A673 (cell line): ENCODE results near the gene ZNF85. TPM values are rescaled to one million over a fixed set of nuclear protein-coding genes. Genes with fewer than 3 reads are reported as not detected.
A peak's percentile ranks its signal among the peaks of the same experiment; 100 is the strongest.
"Not testable (repeated sequence)": the region's sequence is repeated elsewhere in the genome, so short reads cannot be mapped to it uniquely, and the experiment has no call there.

Source experiments
- BruUV-seq: library from RNA; stranded (reverse); fragments of 400-500 nt; replicated peaks from 2 replicates; lab custom pipeline; 2021; lab: Mats Ljungman, UMichigan
- CTCF ChIA-PET: fragments of 300-600 bp; sonication (Branson Sonifier 250); formaldehyde crosslinking; loops from one replicate; lab custom pipeline; 2022; ENCODE audit warnings: antibody characterized with exemption; lab: Charles Lee
- POLR2A ChIA-PET: fragments of 300-600 bp; sonication (Branson Sonifier 250); formaldehyde crosslinking; loops from one replicate; lab custom pipeline; 2022; ENCODE audit warnings: antibody characterized with exemption; ENCODE audit not compliant: low non-redundant PET; lab: Charles Lee
- DNase-seq: peaks from one replicate; pipeline ENCODE4 v3.0.0-alpha.2; 2015; ENCODE audit warnings: low spot score
- H3K27ac ChIP-seq: fragments of 200-600 bp; sonication (generic); 2 replicates; pipeline ENCODE4 v1.5.1; 2016; ENCODE audit warnings: mixed run types, low read depth, mild to moderate bottlenecking, mixed read lengths, antibody characterized with exemption, low read length; ENCODE audit not compliant: poor library complexity, severe bottlenecking
- H3K27me3 ChIP-seq: fragments of 200-600 bp; sonication (generic); replicated peaks from 2 replicates; pipeline ENCODE4 v1.6.1; 2017; ENCODE audit warnings: mixed run types, low read depth, mild to moderate bottlenecking, mixed read lengths, antibody characterized with exemption, low read length; ENCODE audit not compliant: insufficient read depth, poor library complexity
- H3K36me3 ChIP-seq: fragments of 200-600 bp; sonication (generic); 2 replicates; pipeline ENCODE4 v1.6.1; 2016; ENCODE audit warnings: mixed run types, mild to moderate bottlenecking, mixed read lengths, antibody characterized with exemption, low read length; ENCODE audit not compliant: insufficient read depth, poor library complexity, severe bottlenecking
- H3K4me1 ChIP-seq: fragments of 200-600 bp; sonication (generic); 2 replicates; pipeline ENCODE4 v1.6.1; 2017; ENCODE audit warnings: mixed run types, mild to moderate bottlenecking, mixed read lengths, antibody characterized with exemption, low read length; ENCODE audit not compliant: insufficient read depth, poor library complexity, severe bottlenecking
- H3K4me3 ChIP-seq: fragments of 200-600 bp; sonication (generic); 2 replicates; pipeline ENCODE4 v1.5.1; 2016; ENCODE audit warnings: low read depth, mixed run types, mild to moderate bottlenecking, mixed read lengths, low read length; ENCODE audit not compliant: poor library complexity, severe bottlenecking
- H3K9me3 ChIP-seq: fragments of 200-600 bp; sonication (generic); 2 replicates; pipeline ENCODE4 v1.6.1; 2016; ENCODE audit warnings: mixed run types, low read depth, mild to moderate bottlenecking, mixed read lengths, antibody characterized with exemption, low read length; ENCODE audit not compliant: poor library complexity, severe bottlenecking
- CTCF ChIP-seq: fragments of 300-800, 200-600 bp; sonication (generic); conservative IDR thresholded peaks from 2 replicates; pipeline ENCODE4 v1.5.1; 2017; ENCODE audit warnings: low read depth, mild to moderate bottlenecking, antibody characterized with exemption, low read length, moderate library complexity, mixed read lengths
- EZH2 ChIP-seq: fragments of 200-600 bp; sonication (generic); IDR thresholded peaks from 2 replicates; pipeline ENCODE4 v1.6.1; 2017; ENCODE audit warnings: borderline replicate concordance, low read depth, mild to moderate bottlenecking, mixed read lengths, antibody characterized with exemption, low read length; ENCODE audit not compliant: poor library complexity, severe bottlenecking
- intact Hi-C: fragments of 100-400 bp; cut with micrococcal nuclease; formaldehyde crosslinking; loops from one replicate; pipeline ENCODE4 v1.10.0; 2022; ENCODE audit not compliant: unreplicated experiment
- total RNA-seq: library from RNA; stranded (reverse); gene quantifications from 2 replicates; pipeline ENCODE4 v1.2.3, GENCODE V29; 2021

Gene ZNF85
- total RNA-seq, 1 experiment from 2014 or later, result 1.9 TPM

GRCh38 chr19:20969898-20970297 lies 46.8 kb downstream of the ZNF85 start:
- Histone ChIP-seq H3K9me3 (peaks cover 32% of the 10 kb centered on the region), H3K4me1 (no peaks in the 10 kb centered on the region), H3K4me3 (no peak overlapping the region), H3K27ac (no peak overlapping the region), H3K27me3 (no peaks in the 10 kb centered on the region), H3K36me3 (no peaks in the 10 kb centered on the region)
- no TSS peak for BruUV-seq
- ChIA-PET CTCF (no interaction called here), POLR2A (no interaction called here)
- intact Hi-C loops, result no loop called here
- TF ChIP-seq EZH2 (no peak), CTCF (no peak)
- DNase-seq, result no peak

GRCh38 chr19:20992788-20993187 lies 69.7 kb downstream of the ZNF85 start:
- DNase-seq, POLR2A ChIA-PET, H3K9me3 ChIP-seq: not testable (repeated sequence)

GRCh38 chr19:20999731-21000352 lies 76.8 kb downstream of the ZNF85 start:
- Histone ChIP-seq H3K27ac (no peak overlapping the region), H3K36me3 (no peaks in the 10 kb centered on the region), H3K4me1 (no peaks in the 10 kb centered on the region), H3K4me3 (peak overlapping the region; percentile 42), H3K9me3 (no peaks in the 10 kb centered on the region), H3K27me3 (no peaks in the 10 kb centered on the region)
- no peak for TF ChIP-seq CTCF
- intact Hi-C loops, result no loop called here
- no TSS peak for BruUV-seq
- POLR2A ChIA-PET, result no interaction called here
- DNase-seq, result peak; percentile 79
- CTCF ChIA-PET, result no interaction called here

More at GRCh38 chr19:20992788-20993187, 69.7 kb downstream of the ZNF85 start:
- BruUV-seq, H3K27ac ChIP-seq, H3K4me1 ChIP-seq, CTCF ChIA-PET, H3K4me3 ChIP-seq, H3K36me3 ChIP-seq, H3K27me3 ChIP-seq, intact Hi-C loops: not testable (repeated sequence)

Other genes starting within 250 kb of the ZNF85 start
- gene ZNF66, start 146.9 kb upstream of the ZNF85 start, total RNA-seq, result 4.3 and 4.7 TPM in 2 replicates
- 11.3 and 12.4 TPM in 2 replicates for gene ZNF430, start 97.4 kb downstream of the ZNF85 start, total RNA-seq
- 21.3 and 25.0 TPM in 2 replicates for gene ZNF714, start 159.0 kb downstream of the ZNF85 start, total RNA-seq
- gene ZNF431, start 218.8 kb downstream of the ZNF85 start, total RNA-seq, result 16.6 and 17.5 TPM in 2 replicates